Erythroblast (primary cell): ENCODE data around the gene CDKN2B-AS1.

ENCODE experiments used
- GATA1 ChIP-seq: IDR thresholded peaks from 2 replicates; pipeline ENCODE4 v1.6.1; 2011; ENCODE audit warnings: low read depth, mild to moderate bottlenecking, control low read depth, low read length, moderate library complexity
- POLR2A ChIP-seq: IDR thresholded peaks from 2 replicates; pipeline ENCODE4 v1.6.1; 2011; ENCODE audit warnings: mild to moderate bottlenecking, low read length

- TF ChIP-seq POLR2A = no peak
- TF ChIP-seq GATA1 = no peak
These were observed 18.2 kb upstream of the CDKN2B-AS1 start for GRCh38 chr9:21976334-21976875.
